GM23338 (cell line): ENCODE measurements around the gene PDE2A.

ENCODE experiments used
- CREB1 ChIP-seq: fragments of 250-450 bp; sonication (Bioruptor Pico); IDR thresholded peaks from 2 replicates; pipeline ENCODE4 v1.5.0; 2020; ENCODE audit warnings: low read depth, mild to moderate bottlenecking, moderate library complexity
- EZH2 ChIP-seq: fragments of 200-600 bp; sonication (generic); IDR thresholded peaks from one replicate; pipeline ENCODE4 v1.8.0; 2017; ENCODE audit warnings: antibody characterized with exemption, mild to moderate bottlenecking, low read depth; ENCODE audit not compliant: unreplicated experiment
- EZH2phosphoT487 ChIP-seq: fragments of 200-600 bp; sonication (generic); IDR thresholded peaks from one replicate; pipeline ENCODE4 v1.8.1; 2018; ENCODE audit warnings: antibody characterized with exemption; ENCODE audit not compliant: unreplicated experiment
- JUNB ChIP-seq: IDR thresholded peaks from one replicate; pipeline ENCODE4 v1.6.1; 2016; ENCODE audit warnings: antibody characterized with exemption; ENCODE audit not compliant: unreplicated experiment
- POLR2AphosphoS5 ChIP-seq: IDR thresholded peaks from 2 replicates; pipeline ENCODE4 v1.6.1; 2016; ENCODE audit warnings: antibody characterized with exemption, low read depth
- STAT1 ChIP-seq: IDR thresholded peaks from one replicate; pipeline ENCODE4 v1.6.1; 2016; ENCODE audit warnings: antibody characterized with exemption; ENCODE audit not compliant: unreplicated experiment
- ZNF331 ChIP-seq: fragments of 250-450 bp; sonication (Bioruptor Pico); IDR thresholded peaks from 2 replicates; pipeline ENCODE4 v1.5.0; 2020; ENCODE audit warnings: low read depth, mild to moderate bottlenecking, moderate library complexity
- TF ChIP-seq, protein P1 (sequence below), 2 experiments: fragments of 200-600 bp in 1 of 2; sonication (generic) in 1 of 2; conservative IDR thresholded peaks; 2 replicates each; pipeline versions ENCODE4 v1.5.1 to v1.6.1; 2016 to 2017; ENCODE audit warnings: antibody characterized with exemption in 2 of 2, low read depth in 2 of 2, mild to moderate bottlenecking in 2 of 2, moderate library complexity in 1 of 2
- TF ChIP-seq, protein P2 (sequence below): IDR thresholded peaks from one replicate; pipeline ENCODE4 v1.6.1; 2018; ENCODE audit warnings: antibody characterized with exemption; ENCODE audit not compliant: unreplicated experiment
- TF ChIP-seq, protein P3 (sequence below): fragments of 250-450 bp; sonication (Bioruptor Pico); IDR thresholded peaks from 2 replicates; pipeline ENCODE4 v1.5.0; 2020; ENCODE audit warnings: mild to moderate bottlenecking, moderate library complexity

GRCh38 chr11:72653649-72654048, 20.6 kb downstream of the PDE2A start:
- TF ChIP-seq EZH2phosphoT487: no peak
- TF ChIP-seq, protein P1, sequence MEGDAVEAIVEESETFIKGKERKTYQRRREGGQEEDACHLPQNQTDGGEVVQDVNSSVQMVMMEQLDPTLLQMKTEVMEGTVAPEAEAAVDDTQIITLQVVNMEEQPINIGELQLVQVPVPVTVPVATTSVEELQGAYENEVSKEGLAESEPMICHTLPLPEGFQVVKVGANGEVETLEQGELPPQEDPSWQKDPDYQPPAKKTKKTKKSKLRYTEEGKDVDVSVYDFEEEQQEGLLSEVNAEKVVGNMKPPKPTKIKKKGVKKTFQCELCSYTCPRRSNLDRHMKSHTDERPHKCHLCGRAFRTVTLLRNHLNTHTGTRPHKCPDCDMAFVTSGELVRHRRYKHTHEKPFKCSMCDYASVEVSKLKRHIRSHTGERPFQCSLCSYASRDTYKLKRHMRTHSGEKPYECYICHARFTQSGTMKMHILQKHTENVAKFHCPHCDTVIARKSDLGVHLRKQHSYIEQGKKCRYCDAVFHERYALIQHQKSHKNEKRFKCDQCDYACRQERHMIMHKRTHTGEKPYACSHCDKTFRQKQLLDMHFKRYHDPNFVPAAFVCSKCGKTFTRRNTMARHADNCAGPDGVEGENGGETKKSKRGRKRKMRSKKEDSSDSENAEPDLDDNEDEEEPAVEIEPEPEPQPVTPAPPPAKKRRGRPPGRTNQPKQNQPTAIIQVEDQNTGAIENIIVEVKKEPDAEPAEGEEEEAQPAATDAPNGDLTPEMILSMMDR (conservative IDR thresholded peaks at IDR 0.05; ENCODE audit: low read depth in 2 of 2): no peak
- TF ChIP-seq EZH2: no peak
- no peak for TF ChIP-seq CREB1 (CRISPR knock-in tag)
- TF ChIP-seq, protein P2, sequence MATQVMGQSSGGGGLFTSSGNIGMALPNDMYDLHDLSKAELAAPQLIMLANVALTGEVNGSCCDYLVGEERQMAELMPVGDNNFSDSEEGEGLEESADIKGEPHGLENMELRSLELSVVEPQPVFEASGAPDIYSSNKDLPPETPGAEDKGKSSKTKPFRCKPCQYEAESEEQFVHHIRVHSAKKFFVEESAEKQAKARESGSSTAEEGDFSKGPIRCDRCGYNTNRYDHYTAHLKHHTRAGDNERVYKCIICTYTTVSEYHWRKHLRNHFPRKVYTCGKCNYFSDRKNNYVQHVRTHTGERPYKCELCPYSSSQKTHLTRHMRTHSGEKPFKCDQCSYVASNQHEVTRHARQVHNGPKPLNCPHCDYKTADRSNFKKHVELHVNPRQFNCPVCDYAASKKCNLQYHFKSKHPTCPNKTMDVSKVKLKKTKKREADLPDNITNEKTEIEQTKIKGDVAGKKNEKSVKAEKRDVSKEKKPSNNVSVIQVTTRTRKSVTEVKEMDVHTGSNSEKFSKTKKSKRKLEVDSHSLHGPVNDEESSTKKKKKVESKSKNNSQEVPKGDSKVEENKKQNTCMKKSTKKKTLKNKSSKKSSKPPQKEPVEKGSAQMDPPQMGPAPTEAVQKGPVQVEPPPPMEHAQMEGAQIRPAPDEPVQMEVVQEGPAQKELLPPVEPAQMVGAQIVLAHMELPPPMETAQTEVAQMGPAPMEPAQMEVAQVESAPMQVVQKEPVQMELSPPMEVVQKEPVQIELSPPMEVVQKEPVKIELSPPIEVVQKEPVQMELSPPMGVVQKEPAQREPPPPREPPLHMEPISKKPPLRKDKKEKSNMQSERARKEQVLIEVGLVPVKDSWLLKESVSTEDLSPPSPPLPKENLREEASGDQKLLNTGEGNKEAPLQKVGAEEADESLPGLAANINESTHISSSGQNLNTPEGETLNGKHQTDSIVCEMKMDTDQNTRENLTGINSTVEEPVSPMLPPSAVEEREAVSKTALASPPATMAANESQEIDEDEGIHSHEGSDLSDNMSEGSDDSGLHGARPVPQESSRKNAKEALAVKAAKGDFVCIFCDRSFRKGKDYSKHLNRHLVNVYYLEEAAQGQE: no peak
- no peak for TF ChIP-seq POLR2AphosphoS5
- no peak for TF ChIP-seq ZNF331 (CRISPR knock-in tag)
- no peak for TF ChIP-seq STAT1
- no peak for TF ChIP-seq JUNB
- TF ChIP-seq, protein P3, sequence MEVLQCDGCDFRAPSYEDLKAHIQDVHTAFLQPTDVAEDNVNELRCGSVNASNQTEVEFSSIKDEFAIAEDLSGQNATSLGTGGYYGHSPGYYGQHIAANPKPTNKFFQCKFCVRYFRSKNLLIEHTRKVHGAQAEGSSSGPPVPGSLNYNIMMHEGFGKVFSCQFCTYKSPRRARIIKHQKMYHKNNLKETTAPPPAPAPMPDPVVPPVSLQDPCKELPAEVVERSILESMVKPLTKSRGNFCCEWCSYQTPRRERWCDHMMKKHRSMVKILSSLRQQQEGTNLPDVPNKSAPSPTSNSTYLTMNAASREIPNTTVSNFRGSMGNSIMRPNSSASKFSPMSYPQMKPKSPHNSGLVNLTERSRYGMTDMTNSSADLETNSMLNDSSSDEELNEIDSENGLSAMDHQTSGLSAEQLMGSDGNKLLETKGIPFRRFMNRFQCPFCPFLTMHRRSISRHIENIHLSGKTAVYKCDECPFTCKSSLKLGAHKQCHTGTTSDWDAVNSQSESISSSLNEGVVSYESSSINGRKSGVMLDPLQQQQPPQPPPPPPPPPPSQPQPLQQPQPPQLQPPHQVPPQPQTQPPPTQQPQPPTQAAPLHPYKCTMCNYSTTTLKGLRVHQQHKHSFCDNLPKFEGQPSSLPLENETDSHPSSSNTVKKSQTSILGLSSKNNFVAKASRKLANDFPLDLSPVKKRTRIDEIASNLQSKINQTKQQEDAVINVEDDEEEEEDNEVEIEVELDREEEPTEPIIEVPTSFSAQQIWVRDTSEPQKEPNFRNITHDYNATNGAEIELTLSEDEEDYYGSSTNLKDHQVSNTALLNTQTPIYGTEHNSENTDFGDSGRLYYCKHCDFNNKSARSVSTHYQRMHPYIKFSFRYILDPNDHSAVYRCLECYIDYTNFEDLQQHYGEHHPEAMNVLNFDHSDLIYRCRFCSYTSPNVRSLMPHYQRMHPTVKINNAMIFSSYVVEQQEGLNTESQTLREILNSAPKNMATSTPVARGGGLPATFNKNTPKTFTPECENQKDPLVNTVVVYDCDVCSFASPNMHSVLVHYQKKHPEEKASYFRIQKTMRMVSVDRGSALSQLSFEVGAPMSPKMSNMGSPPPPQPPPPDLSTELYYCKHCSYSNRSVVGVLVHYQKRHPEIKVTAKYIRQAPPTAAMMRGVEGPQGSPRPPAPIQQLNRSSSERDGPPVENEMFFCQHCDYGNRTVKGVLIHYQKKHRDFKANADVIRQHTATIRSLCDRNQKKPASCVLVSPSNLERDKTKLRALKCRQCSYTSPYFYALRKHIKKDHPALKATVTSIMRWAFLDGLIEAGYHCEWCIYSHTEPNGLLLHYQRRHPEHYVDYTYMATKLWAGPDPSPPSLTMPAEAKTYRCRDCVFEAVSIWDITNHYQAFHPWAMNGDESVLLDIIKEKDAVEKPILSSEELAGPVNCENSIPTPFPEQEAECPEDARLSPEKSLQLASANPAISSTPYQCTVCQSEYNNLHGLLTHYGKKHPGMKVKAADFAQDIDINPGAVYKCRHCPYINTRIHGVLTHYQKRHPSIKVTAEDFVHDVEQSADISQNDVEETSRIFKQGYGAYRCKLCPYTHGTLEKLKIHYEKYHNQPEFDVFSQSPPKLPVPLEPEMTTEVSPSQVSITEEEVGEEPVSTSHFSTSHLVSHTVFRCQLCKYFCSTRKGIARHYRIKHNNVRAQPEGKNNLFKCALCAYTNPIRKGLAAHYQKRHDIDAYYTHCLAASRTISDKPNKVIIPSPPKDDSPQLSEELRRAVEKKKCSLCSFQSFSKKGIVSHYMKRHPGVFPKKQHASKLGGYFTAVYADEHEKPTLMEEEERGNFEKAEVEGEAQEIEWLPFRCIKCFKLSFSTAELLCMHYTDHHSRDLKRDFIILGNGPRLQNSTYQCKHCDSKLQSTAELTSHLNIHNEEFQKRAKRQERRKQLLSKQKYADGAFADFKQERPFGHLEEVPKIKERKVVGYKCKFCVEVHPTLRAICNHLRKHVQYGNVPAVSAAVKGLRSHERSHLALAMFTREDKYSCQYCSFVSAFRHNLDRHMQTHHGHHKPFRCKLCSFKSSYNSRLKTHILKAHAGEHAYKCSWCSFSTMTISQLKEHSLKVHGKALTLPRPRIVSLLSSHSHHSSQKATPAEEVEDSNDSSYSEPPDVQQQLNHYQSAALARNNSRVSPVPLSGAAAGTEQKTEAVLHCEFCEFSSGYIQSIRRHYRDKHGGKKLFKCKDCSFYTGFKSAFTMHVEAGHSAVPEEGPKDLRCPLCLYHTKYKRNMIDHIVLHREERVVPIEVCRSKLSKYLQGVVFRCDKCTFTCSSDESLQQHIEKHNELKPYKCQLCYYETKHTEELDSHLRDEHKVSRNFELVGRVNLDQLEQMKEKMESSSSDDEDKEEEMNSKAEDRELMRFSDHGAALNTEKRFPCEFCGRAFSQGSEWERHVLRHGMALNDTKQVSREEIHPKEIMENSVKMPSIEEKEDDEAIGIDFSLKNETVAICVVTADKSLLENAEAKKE (CRISPR knock-in tag): no peak
